Skeletal muscle tissue (tissue), 5 donors: Measurements from ENCODE around the gene DSCAM. TPM values are rescaled to one million over a fixed set of nuclear protein-coding genes. Genes with fewer than 3 reads are reported as not detected.

Experiments used
- H3K27ac ChIP-seq: one replicate; pipeline ENCODE4 v1.7.0; 2013; ENCODE audit warnings: mild to moderate bottlenecking, low read depth, low read length, inconsistent platforms
- H3K27me3 ChIP-seq, 3 donors: one replicate each; pipeline ENCODE4 v1.7.0; 2013; ENCODE audit warnings: low read length in 3 of 3; ENCODE audit not compliant: control insufficient read depth in 3 of 3, insufficient read depth in 3 of 3
- H3K36me3 ChIP-seq, 3 donors: one replicate each; pipeline ENCODE4 v1.7.0; 2013; ENCODE audit warnings: low read length in 3 of 3; ENCODE audit not compliant: control insufficient read depth in 3 of 3, insufficient read depth in 3 of 3
- H3K4me1 ChIP-seq, 3 donors: one replicate each; pipeline ENCODE4 v1.7.0; 2013; ENCODE audit warnings: low read length in 3 of 3, mild to moderate bottlenecking in 3 of 3; ENCODE audit not compliant: control insufficient read depth in 3 of 3, insufficient read depth in 3 of 3
- H3K4me3 ChIP-seq, 3 donors: one replicate each; pipeline ENCODE4 v1.7.0; 2013; ENCODE audit warnings: low read length in 3 of 3
- H3K9ac ChIP-seq, 3 donors: one replicate each; pipeline ENCODE4 v1.7.0; 2013; ENCODE audit warnings: low read length in 3 of 3, mild to moderate bottlenecking in 3 of 3, moderate library complexity in 2 of 3, low read depth in 1 of 3
- H3K9me3 ChIP-seq, 3 donors: one replicate each; pipeline ENCODE4 v1.7.0; 2013; ENCODE audit warnings: low read length in 3 of 3; ENCODE audit not compliant: control insufficient read depth in 3 of 3
- small RNA-seq: library from RNA; depleted of rRNA; stranded (forward); fragments of <200 nt; gene quantifications from one replicate; pipeline ENCODE3, GENCODE V24; 2014
- total RNA-seq: library from RNA; depleted of rRNA; stranded (reverse); fragments of >200 nt; gene quantifications from one replicate; pipeline ENCODE4 v1.2.3, GENCODE V29; 2014
- donor health status: Osteomylitis.

DSCAM gene
- total RNA-seq, 1 donor from 2014 or later: 0.52 TPM

GRCh38 chr21:39966786-39967185, 880.2 kb downstream of the DSCAM start:
- H3K4me1 ChIP-seq: no peaks in the 10 kb centered on the region
- H3K9ac ChIP-seq: no peak overlapping the region
- H3K27me3 ChIP-seq: no peaks in the 10 kb centered on the region
- peaks cover 0 to 3% (median 2%) of the 10 kb centered on the region in 3 donors for H3K9me3 ChIP-seq
- no peak overlapping the region for H3K27ac ChIP-seq
- no peak overlapping the region for H3K4me3 ChIP-seq
- H3K36me3 ChIP-seq: no peaks in the 10 kb centered on the region

DNA sequence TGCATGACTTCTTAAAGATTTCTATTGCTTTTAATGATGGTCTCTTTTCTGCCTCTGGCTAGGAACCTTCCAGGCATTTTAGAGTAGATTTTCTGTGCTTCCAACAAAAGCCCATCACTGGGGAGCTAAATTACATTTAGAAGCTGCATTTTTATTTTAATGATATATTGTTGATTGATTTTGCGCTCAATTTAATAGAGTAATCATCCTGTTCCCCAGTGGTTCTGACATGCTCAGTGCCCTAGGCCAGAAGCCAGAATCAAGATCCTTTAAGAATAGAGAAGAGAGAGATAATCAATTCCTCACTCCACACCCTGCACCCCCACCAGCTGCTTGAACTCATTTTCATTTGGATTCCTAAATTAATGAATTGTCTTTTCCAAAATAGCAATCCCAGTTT, 881.9 kb downstream of the DSCAM start:
- peaks cover 0 to 3% (median 2%) of the 10 kb centered on the region in 3 donors for H3K9me3 ChIP-seq
- no peak overlapping the region for H3K27ac ChIP-seq
- H3K27me3 ChIP-seq: no peaks in the 10 kb centered on the region
- no peak overlapping the region for H3K9ac ChIP-seq
- no peaks in the 10 kb centered on the region for H3K4me1 ChIP-seq
- no peaks in the 10 kb centered on the region for H3K36me3 ChIP-seq
- no peak overlapping the region for H3K4me3 ChIP-seq

- Histone ChIP-seq H3K36me3 (no peaks in the 10 kb centered on the region), H3K4me1 (no peaks in the 10 kb centered on the region), H3K4me3 (no peak overlapping the region), H3K9ac (no peak overlapping the region), H3K27me3 (no peaks in the 10 kb centered on the region), H3K9me3 (peaks cover 0 to 3% (median 0%) of the 10 kb centered on the region in 3 donors), H3K27ac (no peak overlapping the region)
Measured at GRCh38 chr21:39961251-39961650, 885.7 kb downstream of the DSCAM start.

Small RNAs within 50 kb of the gene (small RNA-seq; reads per million reads assigned to genes)
- gene MIR4760 (not detected), gene RF00432 (not detected)
